COLO668 (cell line): ENCODE data around the gene QSOX2.
A peak's percentile ranks its signal among the peaks of the same experiment; 100 is the strongest.

Source experiments
- DNase-seq: peaks from one replicate; lab custom pipeline; 2025; ENCODE audit not compliant: unreplicated experiment; lab: John Stamatoyannopoulos, UW

The QSOX2 gene

DNA sequence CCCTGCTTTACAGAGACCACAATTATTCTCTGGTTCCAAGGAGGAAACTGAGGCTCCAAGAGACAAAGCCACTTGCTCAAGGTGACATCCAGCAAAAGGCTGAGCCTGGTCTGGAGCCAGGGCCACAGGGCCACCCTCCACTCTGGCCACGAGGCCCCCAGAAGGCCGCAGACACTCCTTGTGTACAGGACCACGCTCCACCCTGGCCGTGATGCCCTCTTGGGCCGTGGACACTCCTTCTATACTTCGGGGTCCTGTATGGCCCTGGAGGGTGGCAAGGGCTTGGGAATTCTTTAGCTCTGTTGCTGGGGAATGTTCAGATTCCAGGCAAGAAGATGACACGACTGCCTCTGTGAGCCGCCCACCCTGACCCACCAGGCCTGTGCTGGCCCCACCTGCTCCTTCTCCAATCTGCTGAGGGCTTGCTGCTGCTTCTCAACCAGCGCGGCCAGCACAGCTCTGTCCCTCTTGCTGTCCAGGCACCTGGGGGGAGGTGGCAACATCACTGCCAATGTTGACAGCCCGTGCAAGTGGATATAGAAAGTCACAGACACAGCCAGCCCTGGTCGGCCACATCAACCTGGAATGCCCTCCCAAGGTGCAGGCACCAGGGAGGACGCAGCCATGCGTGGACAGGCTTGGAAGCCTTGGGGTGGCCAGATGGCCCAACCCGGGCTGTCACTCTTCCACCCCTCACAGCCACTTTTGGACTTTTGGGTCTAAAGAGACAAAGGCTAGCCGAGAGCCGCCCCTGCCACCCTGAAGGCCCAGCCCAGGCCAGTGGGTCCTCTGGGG, 20.1 kb upstream of the QSOX2 start:
- no peak for DNase-seq

DNA sequence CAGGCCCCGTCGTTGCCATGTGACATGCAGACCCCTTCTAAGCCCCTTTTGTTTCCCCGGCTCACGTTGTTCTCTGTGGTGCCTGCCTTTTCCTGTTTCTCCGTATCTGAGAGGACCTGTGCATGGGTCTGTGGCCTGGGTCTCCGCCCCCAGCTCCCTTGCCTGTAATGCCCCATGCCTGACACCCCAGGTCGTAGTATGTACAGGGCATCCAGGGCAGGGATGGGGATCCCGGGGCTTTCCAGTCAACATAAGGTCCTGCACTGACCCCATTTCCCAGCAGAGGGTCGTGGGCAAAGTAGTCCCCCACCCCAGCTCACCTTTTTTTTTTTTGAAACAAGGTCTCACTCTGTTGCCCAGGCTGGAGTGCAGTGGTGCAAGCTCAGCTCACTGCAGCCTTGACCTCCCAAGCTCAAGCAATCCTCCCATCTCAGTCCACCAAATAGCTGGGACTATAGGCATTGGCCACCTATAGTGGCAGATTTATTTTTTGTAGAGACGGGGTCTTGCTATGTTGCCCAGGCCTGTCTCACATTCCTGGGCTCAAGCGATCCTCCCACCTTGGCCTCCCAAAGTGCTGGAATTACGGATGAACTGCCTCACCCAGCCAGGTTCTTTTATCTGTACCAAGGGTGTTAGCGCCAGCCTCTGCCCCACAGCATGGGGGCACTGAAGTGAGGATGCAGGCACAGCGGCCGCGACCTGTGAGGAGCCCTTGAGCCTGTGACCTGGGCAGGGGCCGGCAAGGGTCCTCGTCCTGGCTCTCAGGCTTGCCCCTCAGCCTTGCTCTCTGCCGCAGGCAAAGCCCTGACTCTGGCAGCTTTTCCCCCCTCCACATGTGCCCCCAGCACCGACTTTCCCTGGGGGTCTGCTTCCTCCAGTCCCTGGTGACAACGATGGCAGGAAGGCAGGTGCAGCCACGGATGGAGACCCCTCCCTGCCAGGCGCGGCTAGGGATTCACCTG, 19.1 kb upstream of the QSOX2 start:
- no peak for DNase-seq

DNA sequence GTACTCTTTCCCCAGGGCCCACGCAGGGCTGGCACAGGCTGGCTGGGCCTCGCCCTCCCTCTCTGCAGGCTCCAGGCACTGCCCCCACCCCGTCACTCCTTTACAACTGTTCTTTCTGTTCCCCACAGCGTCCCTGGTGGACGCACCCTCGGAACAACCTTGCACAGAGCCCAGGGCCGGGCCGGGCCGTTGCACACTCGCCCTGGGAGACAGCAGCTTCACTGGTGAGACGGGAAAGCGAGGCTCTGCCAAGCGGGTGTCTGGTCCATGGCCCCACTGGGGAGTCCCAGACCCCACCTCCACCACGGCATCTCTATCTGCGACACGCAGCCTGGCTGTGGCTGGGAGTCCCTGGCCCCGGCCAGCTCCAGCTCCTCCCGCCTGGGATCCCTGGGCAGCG, 18.4 kb upstream of the QSOX2 start:
- peak; percentile 60 for DNase-seq

GRCh38 chr9:136262671-136263178, 17.1 kb upstream of the QSOX2 start:
- DNase-seq, result peak; percentile 30

DNA sequence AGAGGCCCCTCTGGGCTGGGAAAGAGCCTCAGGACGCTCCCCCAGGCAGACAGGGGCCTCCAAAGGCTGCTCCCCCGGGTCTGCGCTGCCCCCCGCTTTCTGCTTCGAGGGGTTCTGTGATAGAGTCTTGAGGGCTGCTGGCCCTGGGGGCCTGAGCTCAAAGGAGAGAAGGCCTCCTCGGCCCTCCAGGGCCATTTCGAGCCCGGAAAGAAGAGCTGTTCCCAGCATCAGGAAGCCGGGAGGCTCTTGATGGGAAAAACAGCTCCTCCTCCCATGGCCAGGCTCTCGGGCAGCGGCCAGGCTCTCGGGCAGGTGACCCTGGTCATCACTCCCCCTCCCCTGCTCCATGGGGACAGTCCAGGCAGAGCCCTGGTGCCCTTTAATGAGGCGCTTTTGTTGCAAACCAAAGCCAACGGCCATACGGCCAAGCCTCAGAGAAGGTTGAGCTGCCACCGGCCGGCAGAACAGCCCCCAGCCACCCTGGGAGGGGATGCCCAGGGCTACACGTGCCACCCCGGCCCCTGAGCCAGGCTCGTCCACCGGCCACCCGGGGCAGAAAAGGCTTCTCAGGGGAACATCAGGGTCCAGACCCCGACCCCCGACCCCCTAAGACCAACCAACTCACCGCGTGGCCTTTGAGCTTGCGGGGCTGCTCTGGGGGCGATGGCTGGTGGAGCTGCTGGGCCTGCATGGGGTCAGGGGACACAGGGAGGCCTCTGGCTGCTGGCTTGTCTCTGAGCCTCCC, 16.2 kb upstream of the QSOX2 start:
- DNase-seq, result no peak

DNA sequence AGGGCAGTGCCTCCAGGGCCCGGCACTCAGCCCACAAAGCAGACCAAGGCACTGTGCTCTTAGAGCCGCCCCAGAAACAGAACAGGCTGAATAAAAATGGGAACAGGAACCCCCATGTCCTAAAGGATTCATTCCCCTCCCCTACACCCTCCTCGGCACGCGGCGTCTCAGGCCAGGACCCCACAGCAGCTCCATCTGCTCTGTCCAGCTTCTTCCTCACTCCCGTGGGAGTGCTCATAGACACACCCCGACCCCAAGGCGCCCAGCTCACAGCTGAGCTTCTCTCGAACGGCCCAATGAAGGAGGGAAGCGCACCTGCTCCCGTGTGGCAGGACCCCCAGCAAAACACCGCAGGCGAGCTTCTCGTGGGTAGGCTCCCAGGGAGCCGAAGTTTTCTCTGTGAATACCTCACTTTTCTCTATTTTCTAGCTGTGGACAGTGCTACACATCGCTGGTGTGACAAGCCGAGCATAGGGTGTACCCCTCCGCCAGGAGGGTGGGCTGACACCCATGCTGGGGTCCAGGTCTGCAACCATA, 15.4 kb upstream of the QSOX2 start:
- no peak for DNase-seq

GRCh38 chr9:136260521-136260920, 14.9 kb upstream of the QSOX2 start:
- no peak for DNase-seq

- no peak for DNase-seq
These were observed 14.2 kb upstream of the QSOX2 start for GRCh38 chr9:136259836-136260235.

DNA sequence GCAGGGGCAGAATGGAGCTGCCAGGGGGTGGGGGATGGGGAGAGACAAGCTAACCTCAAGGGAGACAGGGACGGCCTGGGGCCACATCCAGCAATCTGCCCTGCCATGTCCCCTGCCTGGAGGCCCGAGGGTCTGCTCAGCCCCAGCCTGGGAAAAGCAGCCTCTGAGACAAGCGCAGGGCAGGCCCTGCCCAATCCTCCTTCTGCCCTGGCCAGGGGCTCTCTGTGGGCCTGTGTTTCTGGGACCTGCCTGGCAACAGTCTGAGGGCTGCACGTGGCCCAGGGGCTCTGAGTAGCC, 13.9 kb upstream of the QSOX2 start:
- no peak for DNase-seq

DNA sequence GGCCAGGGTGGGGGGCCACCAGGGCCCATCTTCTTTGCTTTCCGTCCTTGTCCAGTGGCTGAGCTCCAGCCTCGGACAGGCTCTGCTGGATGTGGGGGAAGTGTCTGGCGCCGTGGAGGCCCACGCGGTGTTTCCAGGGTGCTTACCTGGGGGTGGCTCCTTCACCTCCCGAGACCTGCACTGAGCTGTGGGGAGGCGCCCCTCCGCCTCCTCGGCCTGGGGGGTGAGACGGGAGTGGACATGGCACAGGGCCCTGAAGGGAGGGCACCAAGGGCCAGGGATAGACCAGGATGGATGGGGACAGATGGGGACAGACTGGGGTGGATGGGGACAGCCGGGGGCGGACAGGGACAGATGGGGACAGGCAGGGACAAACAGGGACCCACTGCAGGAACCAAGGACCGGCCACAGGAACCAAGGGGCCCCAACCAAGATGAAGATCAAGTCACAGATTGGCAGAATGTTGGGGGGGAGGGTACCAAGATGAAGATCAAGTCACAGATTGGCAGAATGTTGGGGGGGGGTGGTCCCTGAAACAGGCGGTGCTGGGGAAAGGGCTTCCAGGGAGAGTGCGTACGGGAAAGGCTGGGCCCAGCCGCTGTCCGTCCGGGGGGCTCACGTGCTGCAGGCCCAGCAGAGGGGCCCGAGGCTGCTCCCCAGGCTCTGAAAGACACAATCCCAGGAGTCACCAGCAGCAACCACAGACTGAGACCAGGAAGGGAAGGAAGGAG, 13.3 kb upstream of the QSOX2 start:
- no peak for DNase-seq

- DNase-seq, result no peak
These were observed 12.7 kb upstream of the QSOX2 start for GRCh38 chr9:136258299-136258625.

DNA sequence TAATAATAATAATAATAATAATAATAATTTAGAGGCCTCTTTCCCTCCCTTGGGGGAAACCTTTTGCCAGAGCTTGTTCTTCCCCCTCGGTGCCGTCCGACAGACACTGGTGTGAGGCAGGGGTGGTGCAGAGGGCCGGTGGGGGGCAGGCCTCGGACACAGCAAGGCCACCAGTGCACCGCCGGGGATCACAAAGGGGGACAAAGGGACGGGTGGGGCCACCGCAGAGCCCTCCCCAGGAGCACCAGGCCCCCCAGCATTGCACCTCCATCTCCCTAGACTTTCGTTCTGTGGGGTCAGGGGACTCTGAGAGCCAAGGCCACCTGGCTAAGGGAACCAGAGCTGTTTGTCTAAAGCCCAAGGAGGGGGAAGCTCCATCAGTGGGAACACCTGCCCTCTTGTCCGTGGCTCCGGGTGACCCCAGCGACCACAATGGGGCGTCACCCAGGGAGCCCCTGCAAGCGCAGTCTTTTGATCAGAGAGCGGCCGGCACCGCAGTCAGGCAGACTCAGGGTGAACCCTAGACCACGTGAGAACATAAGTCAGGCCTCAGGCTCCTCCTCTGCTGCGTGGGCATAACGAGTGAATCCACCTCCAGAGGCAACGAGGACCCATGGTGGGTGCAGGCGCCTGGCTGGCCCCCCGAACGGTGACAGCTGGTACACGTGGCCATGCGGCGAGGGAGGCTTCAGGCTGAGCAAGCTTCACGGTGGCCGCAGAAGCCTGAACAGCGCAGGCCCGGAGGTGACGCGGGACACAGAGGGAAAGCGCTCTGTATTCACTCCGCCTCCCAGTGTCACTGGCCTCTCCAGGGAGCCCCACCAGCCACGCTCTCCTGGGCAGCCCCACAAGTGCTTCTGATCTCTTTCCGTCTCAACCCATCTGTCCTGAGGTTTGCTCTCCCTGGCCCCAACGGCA, 12.0 kb upstream of the QSOX2 start:
- no peak for DNase-seq

DNA sequence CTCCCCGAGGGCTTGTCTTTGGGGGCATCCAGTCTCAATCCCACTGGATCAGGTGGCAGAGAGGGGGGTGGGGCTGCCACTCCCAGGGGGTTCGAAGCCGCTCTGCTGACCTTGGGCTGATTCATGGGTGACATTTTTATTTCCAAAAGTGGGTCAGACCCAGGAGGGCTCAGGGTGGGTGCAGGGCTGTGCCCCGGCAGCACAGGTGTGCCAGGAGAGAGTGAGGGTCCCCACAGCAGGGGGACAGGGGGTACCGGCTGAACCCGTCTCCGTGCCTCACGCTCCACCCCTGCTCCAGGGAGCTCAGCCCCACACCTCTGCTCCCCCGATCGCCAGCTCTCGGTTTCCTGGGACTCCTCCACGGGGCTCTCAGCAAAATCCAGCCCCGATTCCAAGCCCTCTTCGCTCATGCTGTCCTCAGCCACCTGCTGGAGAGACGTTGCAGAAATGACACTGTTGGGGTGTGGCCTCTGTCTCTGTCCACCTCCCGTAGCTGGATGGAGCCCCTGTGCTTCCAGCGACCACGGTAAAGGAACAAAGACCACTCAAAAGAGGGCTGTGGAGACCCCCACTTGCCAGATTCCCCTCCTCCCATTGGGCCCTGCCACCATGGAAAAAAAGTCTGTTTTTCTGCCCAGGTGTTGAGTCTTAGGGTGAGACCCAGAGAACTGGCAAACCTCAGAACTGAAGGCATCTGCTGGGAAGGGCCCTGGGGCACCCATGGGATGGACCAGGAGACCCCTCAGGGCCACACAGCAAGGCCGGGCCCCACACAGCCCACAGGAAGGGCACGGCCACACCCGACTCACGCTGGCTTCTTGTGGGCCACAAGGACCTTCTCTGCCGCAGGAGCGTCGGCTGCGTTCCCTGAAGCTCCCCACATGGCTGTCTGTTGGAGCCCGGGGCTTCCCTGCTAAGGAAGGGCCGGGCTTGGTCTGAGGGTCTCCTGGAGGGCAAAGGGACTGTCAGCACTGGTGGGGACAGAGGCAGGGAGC, 10.6 kb upstream of the QSOX2 start:
- DNase-seq, result peak; percentile 43

DNA sequence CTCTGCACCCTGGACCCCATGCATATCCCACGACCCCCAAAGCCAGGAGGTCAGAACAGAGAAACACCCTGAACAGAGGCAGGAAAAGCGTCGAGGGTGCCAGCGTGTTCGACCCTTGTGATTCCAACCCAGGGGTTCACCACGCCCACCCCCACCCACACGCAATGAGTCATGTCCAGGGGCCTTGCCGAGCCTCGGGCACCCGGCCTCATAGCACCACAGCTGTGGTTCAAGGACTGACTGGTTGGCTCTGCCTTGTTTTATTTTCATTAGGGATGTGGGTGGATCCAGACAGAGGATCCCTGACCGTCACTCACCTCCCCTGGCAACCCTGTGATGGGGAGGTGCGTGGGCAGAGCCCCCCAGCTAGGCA, 9.5 kb upstream of the QSOX2 start:
- DNase-seq, result no peak

- DNase-seq, result no peak
These were observed 9.0 kb upstream of the QSOX2 start for GRCh38 chr9:136254381-136255165.

GRCh38 chr9:136253246-136254130, 7.9 kb upstream of the QSOX2 start:
- no peak for DNase-seq

GRCh38 chr9:136252846-136253245, 7.2 kb upstream of the QSOX2 start:
- DNase-seq, result no peak
